Measurements from ENCODE around the gene B4GALT5.

The B4GALT5 gene

DNA sequence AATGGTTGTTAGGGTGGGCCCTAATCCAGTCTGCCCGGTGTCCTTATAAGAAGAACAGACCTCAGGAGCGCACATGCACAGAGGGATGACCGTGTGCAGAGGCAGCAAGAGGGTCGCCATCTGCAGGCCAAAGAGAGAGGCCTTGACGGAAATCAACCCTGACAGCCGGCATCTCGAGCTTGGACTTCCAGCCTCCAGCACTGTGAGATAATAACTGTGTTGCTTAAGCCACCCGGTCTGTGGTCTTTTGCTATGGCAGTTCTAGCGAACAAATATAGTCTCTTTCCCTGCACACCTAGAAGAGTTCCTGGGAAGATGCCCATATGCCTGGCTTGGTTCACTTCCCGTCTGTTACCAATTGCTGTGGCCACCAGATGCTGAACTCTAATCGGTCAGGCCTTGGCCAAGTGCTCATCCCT, 110.5 kb downstream of the B4GALT5 start:
- no peak for DNase-seq (ENCODE audit: low read depth)

DNA sequence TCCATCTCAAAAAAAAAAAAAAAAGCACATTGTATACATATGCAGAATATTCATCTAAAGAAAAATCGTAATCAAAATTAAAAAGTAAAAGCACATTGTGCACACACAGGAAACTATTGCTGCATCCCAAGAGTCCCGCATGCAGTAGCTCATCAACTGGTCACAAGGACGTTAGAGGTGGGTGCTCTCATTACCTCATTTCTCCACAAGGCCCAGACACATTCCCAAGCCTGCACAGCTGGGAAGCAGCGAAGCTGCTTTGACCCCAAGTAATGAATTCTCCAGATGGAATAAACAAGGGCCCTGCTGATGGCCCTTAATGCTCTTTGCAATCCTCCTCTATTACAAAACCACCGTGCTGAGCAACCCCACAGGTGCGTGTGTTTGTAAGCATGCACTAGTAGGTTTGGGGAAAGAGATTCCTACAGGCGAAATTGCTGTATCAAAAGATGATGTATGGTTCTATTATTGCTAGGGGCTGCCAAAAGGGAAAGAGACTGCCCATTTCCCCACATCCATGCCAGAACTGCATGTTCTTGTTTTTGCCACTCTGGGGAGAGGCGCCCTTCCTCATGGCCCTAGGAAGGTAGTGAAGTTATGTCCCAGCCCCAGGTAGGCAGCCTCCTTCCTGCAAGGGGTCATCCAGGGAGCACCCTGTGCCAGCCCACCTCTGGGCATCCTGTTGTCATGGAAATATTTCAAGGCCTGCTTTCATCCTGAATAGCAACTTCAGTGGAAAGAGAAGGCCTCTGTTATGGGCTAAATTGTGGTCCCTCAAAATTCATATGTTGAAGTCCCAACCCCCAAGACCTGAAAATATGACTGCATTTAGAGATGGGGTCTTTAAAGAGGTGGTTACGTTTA, 111.1 kb downstream of the B4GALT5 start:
- no peak for DNase-seq (ENCODE audit: low read depth)

DNA sequence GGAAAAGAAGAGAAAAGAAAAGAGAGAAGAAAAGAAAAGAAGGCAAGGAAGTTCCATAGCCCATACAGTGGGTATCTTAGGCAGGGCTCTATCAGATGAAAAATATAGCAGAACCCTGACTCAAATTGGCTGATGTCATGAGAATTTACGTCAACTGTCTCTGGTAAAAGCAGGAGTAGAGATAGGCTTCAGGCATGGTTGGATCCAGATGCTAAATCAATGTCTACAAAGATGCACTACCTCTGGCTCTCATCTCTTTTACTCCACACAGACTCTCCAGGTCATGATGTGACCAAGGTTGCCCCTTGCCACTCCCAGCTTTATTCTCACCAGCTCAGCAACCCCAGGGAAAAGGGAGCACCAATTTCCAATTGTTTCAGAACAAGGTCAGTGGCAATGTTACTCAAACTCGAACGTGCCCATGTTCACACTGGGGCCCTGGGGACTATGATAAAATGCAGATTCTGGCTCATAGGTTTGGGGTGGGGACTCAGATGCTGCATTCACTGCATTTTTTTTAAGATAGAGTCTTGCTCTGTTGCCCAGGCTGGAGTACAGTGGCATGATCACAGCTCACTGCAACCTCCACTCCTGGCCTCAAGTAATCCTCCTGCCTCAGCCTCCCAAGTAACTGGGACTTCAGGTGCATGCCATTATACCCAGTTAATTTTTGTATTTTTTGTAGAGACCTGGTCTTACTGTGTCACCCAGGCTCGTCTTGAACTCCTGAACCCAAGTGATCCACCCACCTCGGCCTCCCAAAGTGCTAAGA, 112.3 kb downstream of the B4GALT5 start:
- DNase-seq (ENCODE audit: low read depth): no peak

DNA sequence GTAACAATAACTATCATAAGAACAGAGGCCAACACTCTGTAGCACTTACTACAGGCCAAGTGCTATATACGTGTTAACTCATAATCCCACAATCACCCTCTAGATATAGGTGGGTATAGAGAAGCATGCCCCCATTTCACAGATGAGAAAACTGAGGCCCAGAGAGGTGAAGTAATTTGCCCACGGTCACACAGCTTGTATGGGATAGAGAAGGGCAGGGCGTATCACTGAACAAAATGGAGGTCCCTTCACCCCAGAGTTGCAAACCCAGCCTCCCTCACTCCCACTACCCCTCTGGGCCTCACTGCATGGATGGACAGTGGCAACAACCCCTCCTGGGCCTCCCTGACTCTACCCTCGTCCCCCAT, 113.9 kb downstream of the B4GALT5 start:
- no peak for DNase-seq (ENCODE audit: low read depth)

GRCh38 chr20:49597825-49598395, 115.8 kb downstream of the B4GALT5 start:
- no peak for DNase-seq (ENCODE audit: low read depth)

GRCh38 chr20:49595811-49596561, 117.7 kb downstream of the B4GALT5 start:
- peak; percentile 61 for DNase-seq (ENCODE audit: low read depth)

DNA sequence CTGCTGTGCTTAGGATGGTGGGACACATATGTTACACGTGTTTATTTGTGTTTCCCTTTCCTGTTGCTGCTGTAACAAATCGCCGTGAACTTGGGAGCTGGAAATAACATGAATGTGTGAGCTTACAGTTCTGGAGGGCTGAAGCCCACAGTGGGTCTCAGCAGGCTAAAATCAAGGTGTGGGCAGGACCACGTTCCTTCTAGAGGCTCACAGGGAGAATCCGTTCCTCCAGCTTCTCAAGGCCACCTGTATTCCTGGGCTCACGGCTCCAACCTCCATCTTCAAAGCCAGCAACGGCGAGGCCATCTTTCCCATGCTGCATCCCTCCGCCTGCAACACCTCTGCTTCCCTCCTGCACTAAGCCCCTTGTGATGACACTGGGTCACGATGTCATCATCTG, 118.3 kb downstream of the B4GALT5 start:
- DNase-seq (ENCODE audit: low read depth): no peak

DNA sequence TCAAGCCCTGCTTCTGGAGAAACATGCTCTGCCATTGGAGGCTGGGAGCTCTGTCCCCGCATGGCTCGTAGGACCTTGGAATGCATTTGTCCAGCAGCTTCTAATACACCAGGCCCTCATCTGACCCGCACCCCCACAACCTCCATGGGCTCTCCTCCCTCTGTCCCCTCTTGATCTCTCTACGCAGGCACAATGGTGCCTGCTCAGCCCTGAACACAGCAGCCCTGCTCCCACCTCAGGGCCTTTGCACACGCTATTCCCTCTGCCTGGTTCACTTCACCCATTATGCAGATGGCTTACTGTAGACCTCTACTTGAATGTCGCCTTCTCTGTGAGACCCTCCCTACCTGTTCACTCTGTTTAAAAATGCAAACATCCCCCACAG, 118.8 kb downstream of the B4GALT5 start:
- DNase-seq (ENCODE audit: low read depth): no peak

DNA sequence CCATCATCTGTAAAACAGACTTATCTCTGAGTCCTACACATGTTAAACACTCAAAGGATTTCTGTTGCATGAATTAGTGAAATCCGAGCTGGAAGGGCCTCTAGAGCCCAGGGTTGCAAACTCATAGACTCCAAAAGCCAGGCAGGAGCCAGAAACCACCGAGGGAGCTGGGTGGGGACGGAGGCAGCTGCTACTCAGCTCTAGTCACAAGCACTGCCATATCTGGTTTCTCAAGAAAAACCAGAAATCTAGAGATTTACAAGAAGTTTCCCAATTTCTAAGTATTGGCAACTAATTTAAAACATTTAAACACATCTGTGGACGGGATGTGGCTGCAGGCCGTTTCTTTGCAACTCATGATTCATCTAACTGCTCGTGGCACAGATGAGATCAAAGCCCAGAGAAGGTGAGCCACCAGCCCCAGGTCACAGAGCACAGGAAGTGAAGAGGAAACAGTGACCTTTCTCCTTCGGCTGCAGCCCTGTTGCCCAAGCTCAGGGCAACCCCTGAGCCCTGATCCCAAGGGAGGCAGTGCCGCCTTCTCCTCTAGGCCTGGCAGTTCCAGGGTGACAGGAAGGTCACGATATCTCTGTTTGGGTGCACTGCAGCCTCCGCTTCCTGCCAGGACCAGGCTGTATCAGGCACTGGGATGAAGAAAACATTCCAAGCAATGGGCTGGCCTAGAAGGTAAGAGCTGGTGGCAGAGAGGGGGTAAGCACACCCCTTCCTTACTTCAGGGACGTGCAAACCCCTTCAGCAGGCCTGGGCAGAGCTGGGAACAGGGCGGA, 119.3 kb downstream of the B4GALT5 start:
- DNase-seq (ENCODE audit: low read depth): peak; percentile 61

DNA sequence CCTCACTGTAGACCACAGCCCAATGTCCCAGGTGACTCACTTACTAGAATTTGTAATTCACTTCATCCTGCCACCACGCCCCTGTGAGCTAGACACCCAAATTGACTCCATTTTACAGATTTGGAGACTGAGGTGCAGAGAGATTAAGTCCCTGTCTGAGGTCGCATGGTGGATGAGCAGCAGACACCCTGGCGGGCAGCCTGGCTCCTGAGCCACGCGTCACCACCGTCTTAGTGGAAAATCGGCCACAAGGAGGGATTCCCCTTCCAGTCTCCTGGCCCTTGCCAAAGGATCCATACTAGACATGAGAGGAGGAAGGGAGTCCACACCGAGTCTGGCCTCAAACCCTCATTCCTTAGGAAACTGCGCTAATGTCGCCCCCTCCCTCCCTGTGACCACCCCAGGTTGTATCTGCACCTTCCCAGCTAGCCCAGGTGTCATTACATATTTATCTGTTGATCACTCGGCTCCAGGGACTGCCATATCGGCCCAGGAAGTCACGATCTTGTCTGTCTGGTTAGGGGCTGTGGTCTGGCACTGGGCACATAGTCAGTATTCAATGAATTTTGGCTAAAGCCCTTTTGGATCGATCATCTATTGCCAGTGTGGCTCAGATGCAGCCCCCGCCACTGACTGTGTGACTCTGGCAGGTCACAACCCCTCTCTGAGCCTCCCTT, 120.1 kb downstream of the B4GALT5 start:
- no peak for DNase-seq (ENCODE audit: low read depth)

DNA sequence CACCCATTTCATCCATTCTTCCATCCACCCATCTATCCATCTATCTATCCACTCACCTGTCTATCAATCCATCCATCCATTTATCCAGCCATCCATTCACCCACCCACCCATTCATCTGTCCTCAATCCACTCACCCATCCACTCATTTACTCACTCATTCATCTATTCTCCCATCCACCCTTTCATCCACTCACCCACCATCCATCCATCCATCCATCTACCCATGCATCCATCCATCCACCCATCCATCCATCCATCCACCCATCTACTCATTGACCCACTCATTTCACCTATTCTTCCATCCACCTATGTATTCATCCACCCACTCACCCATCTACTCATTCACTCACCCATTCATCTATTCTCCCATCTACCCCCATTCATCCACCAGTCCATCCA, 121.6 kb downstream of the B4GALT5 start:
- DNase-seq (ENCODE audit: low read depth): no peak

GRCh38 chr20:49591217-49591865, 122.3 kb downstream of the B4GALT5 start:
- DNase-seq (ENCODE audit: low read depth): no peak

GRCh38 chr20:49590163-49591017, 123.3 kb downstream of the B4GALT5 start:
- no peak for DNase-seq (ENCODE audit: low read depth)

GRCh38 chr20:49589747-49590146, 123.9 kb downstream of the B4GALT5 start:
- DNase-seq (ENCODE audit: low read depth): no peak

GRCh38 chr20:49587111-49587570, 126.5 kb downstream of the B4GALT5 start:
- DNase-seq (ENCODE audit: low read depth): no peak

- no peak for DNase-seq (ENCODE audit: low read depth)
Measured at GRCh38 chr20:49585585-49586245, 128.0 kb downstream of the B4GALT5 start.

- DNase-seq (ENCODE audit: low read depth): no peak
Measured at GRCh38 chr20:49584418-49585382, 129.0 kb downstream of the B4GALT5 start.

All from activated gamma-delta T cell treated with anti-CD3 and anti-CD28 coated beads, Interleukin-2, amount 50 U/mL, for 16 hours (primary cell).